Left lung (tissue), 10 donors: ENCODE data around the gene OLIG3. TPM values are rescaled to one million over a fixed set of nuclear protein-coding genes. Genes with fewer than 3 reads are reported as not detected.

ENCODE experiments used
- ATAC-seq: fragments of 200-7000 bp; cut with Tn5 transposase; one replicate; pipeline ENCODE4 v1.9.1; 2020; ENCODE audit warnings: moderate library complexity
- DNase-seq, 4 donors: peaks; one replicate each; pipeline ENCODE4 v3.0.0-alpha.2; 2013 to 2020
- H3K27ac ChIP-seq, 2 donors: fragments of 200-600 bp; sonication (generic) in 1 of 2; one replicate each; pipeline versions ENCODE4 v1.5.0 to v1.8.0; 2020 to 2021
- H3K27me3 ChIP-seq, 2 donors: fragments of 200-600 bp; sonication (generic) in 1 of 2; one replicate each; pipeline versions ENCODE4 v1.5.0 to v1.8.0; 2020 to 2021
- H3K36me3 ChIP-seq, 2 donors: fragments of 200-600 bp; sonication (generic) in 1 of 2; one replicate each; pipeline versions ENCODE4 v1.5.0 to v1.8.0; 2020 to 2021
- H3K4me1 ChIP-seq, 2 donors: fragments of 200-600 bp; one replicate each; pipeline ENCODE4 v1.8.0; 2021
- H3K4me3 ChIP-seq, 2 donors: fragments of 200-600 bp; sonication (generic) in 1 of 2; one replicate each; pipeline versions ENCODE4 v1.5.0 to v1.8.0; 2020 to 2021; ENCODE audit warnings: mild to moderate bottlenecking in 1 of 2
- H3K9me3 ChIP-seq, 2 donors: fragments of 200-600 bp; sonication (generic) in 1 of 2; one replicate each; pipeline versions ENCODE4 v1.5.0 to v1.8.0; 2020 to 2021
- intact Hi-C, 2 donors: fragments of 100-400 bp; cut with DNase I; formaldehyde crosslinking; loops; one replicate each; pipeline versions ENCODE4 v1.11.2 to v1.14.2; 2022
- polyA plus RNA-seq, 6 donors: library from polyadenylated mRNA; unstranded; fragments of 120-200 nt; gene quantifications; one replicate each; pipeline ENCODE4 v1.2.1, GENCODE V29; 2013; ENCODE audit not compliant: insufficient read length in 6 of 6
- total RNA-seq, 2 donors: library from RNA; stranded (reverse); fragmentation: NEBNext Ultra II Directional; extraction: Animal tissue kit (Norgen Biotek cat#: 25700); gene quantifications; one replicate each; pipeline ENCODE4 v1.2.1, GENCODE V29; 2021
- TF ChIP-seq, protein P1 (sequence below), 2 donors: fragments of 200-600 bp; sonication (generic) in 1 of 2; IDR thresholded peaks; one replicate each; pipeline versions ENCODE4 v1.5.0 to v1.8.0; 2021; ENCODE audit warnings: antibody characterized with exemption in 2 of 2
- donor health status: DM: no; HTN: yes; CAD: no.
- donor health status: DM: no; HTN: no; CAD: no.

Gene OLIG3
- total and polyA plus RNA-seq, 8 donors: not detected

DNA sequence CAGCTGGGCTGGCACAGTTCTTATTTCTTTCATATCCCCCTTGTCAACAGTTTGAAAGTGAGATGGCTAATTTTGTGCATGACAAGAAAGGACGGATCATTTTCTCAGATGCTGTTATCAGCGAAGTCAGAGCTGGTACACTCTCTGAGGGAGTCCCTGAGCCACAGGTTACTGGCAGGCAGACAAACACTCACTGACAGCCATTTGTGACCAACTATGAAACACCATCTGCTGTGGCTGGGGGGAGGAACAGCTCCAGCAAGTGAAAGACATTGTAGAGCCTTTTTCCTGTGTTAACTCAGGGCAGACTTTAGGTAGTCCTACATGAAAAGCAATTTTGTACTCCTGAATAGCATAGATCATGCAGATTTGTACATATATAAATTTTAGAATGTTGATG, 22.2 kb downstream of the OLIG3 start:
- Histone ChIP-seq H3K27me3 (peaks cover 5 to 34% of the 10 kb centered on the region in 2 donors), H3K4me3 (no peak overlapping the region), H3K36me3 (no peaks in the 10 kb centered on the region), H3K4me1 (no peaks in the 10 kb centered on the region), H3K27ac (no peak overlapping the region), H3K9me3 (no peaks in the 10 kb centered on the region)
- no peak for DNase-seq
- intact Hi-C loops: no loop called here
- TF ChIP-seq, protein P1, sequence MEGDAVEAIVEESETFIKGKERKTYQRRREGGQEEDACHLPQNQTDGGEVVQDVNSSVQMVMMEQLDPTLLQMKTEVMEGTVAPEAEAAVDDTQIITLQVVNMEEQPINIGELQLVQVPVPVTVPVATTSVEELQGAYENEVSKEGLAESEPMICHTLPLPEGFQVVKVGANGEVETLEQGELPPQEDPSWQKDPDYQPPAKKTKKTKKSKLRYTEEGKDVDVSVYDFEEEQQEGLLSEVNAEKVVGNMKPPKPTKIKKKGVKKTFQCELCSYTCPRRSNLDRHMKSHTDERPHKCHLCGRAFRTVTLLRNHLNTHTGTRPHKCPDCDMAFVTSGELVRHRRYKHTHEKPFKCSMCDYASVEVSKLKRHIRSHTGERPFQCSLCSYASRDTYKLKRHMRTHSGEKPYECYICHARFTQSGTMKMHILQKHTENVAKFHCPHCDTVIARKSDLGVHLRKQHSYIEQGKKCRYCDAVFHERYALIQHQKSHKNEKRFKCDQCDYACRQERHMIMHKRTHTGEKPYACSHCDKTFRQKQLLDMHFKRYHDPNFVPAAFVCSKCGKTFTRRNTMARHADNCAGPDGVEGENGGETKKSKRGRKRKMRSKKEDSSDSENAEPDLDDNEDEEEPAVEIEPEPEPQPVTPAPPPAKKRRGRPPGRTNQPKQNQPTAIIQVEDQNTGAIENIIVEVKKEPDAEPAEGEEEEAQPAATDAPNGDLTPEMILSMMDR (IDR thresholded peaks at IDR 0.05): no peak
- no peak for ATAC-seq

DNA sequence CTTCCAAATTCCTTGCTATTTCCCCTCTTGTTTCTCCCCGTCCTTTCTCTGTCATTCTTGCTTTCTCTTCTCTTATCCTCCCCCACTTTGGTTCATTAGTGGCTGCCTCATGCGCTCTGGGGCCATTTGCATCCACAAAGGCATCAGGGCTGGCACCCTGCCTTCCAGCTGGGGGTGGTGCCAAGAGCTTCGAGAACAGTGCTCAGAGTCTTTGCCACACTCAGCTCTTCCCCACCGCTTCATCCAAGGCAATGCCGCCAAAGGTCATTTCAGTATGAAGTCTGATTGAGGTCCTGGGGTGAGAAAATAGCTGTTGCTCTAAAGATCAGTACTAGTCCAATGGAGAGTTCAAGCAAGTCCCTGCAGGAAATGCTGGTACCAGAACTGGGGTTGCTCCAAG, 22.7 kb downstream of the OLIG3 start:
- DNase-seq: no peak
- no peak for ATAC-seq
- Histone ChIP-seq H3K9me3 (no peaks in the 10 kb centered on the region), H3K27me3 (peaks cover 5 to 30% of the 10 kb centered on the region in 2 donors), H3K27ac (no peak overlapping the region), H3K36me3 (no peaks in the 10 kb centered on the region), H3K4me3 (no peak overlapping the region), H3K4me1 (no peaks in the 10 kb centered on the region)
- TF ChIP-seq, protein P1 (IDR thresholded peaks at IDR 0.05): no peak
- intact Hi-C loops: no loop called here

DNA sequence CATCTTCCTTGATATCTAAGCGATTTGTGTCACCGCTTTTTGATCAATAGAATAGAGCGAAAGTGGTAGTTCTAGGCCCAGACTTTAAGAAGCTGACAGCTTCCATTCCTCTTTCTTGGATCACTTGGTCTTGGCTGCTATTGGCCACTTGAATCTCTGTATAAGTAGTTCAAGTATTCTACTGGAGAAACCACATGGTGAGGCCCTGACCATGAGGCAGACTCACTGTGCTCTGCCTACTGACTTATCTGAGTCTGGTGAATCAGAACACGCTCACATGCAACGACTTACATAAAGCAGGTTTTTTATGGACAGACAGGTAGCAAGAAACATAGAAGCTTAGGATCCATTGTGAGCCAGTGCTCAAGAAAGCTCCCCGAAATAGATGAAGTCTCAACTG, 27.0 kb downstream of the OLIG3 start:
- DNase-seq (no peak), ATAC-seq (peak; percentile 57)
- H3K27ac ChIP-seq: no peak overlapping the region
- H3K4me3 ChIP-seq: no peak overlapping the region
- H3K4me1 ChIP-seq: no peaks in the 10 kb centered on the region
- TF ChIP-seq, protein P1 (IDR thresholded peaks at IDR 0.05): no peak
- no peaks in the 10 kb centered on the region for H3K36me3 ChIP-seq
- intact Hi-C loops: no loop called here
- no peaks in the 10 kb centered on the region for H3K9me3 ChIP-seq
- peaks cover 0 to 6% of the 10 kb centered on the region in 2 donors for H3K27me3 ChIP-seq

DNA sequence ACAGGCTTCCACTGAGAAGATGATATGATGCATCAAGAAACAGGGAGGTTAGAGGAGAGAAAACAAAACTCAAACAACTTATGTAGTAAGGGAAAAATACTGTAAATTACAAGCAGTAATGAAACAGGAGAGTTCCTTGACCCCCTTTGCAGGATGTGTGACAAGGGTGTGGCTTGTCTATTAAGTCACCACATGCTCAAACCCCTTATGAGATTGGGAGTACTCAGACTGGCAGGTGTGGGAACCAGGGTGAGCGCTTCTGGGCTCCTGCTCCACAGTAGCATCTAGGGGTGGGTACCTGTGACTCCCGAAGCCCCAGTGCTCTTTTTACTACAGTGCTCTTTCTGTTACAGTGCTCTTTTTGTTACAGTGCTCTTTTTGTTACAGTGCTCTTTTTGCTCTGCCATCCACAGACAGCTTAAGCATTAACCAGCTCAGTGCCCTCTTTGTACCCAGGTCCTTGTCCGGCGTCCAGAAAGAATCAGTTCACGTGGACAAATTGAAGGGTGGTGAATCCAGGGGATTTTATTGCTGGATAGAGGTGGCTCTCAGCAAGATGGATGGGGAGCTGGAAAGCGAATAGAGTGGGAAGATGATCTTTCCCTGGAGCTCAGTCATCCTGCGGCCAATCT, 28.7 kb downstream of the OLIG3 start:
- DNase-seq (no peak), ATAC-seq (no peak)
- Histone ChIP-seq H3K27me3 (peaks cover 0 to 6% of the 10 kb centered on the region in 2 donors), H3K4me3 (no peak overlapping the region), H3K27ac (no peak overlapping the region), H3K4me1 (no peaks in the 10 kb centered on the region), H3K36me3 (no peaks in the 10 kb centered on the region), H3K9me3 (no peaks in the 10 kb centered on the region)
- intact Hi-C loops: no loop called here
- TF ChIP-seq, protein P1 (IDR thresholded peaks at IDR 0.05): no peak

DNA sequence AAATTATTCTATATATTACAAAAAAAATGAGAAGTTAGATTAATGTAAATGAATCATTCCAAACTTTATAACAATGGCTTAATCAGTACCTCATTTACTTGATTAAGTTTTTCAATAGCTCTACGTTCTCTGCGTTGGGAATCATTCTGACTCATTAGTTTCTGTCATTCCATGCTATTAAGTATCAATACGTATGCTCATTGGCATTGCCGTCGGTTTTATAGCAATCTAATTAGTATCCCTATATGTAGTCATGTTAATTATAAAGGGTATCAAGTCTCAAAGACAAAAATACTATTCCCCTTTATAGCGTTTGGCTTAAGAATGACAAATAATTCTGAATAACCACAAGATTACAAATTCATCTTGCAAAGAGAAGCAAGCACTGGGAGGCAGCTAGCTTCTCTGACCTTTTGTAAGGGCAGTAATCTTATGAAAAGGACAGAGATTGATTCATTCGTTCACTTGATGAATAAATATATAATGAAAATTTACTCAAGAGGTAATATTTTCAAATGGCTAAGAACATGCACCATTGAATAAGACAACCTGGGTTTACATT, 41.8 kb downstream of the OLIG3 start:
- intact Hi-C loops: no loop called here
- H3K4me1 ChIP-seq: no peaks in the 10 kb centered on the region

More for the DNA sequence above, 41.8 kb downstream of the OLIG3 start:
- Histone ChIP-seq H3K9me3 (no peaks in the 10 kb centered on the region), H3K27ac (no peak overlapping the region), H3K27me3 (no peaks in the 10 kb centered on the region), H3K4me3 (no peak overlapping the region), H3K36me3 (no peaks in the 10 kb centered on the region)
- ATAC-seq: no peak
- TF ChIP-seq, protein P1 (IDR thresholded peaks at IDR 0.05): no peak
- DNase-seq: no peak
